Esophagus muscularis mucosa (tissue), 4 donors: ENCODE results near the gene KLF16.

Source experiments
- EP300 ChIP-seq: sonication (generic); formaldehyde crosslinking; IDR thresholded peaks from one replicate; pipeline ENCODE4 v1.6.1; 2017; ENCODE audit warnings: antibody characterized with exemption
- POLR2A ChIP-seq: fragments of 450-650 bp; IDR thresholded peaks from one replicate; pipeline ENCODE4 v1.6.1; 2017; ENCODE audit warnings: antibody characterized with exemption, moderate library complexity, mild to moderate bottlenecking, low read depth
- POLR2AphosphoS5 ChIP-seq, 2 donors: sonication (generic); formaldehyde crosslinking; IDR thresholded peaks; one replicate each; pipeline ENCODE4 v1.6.1; 2017; ENCODE audit warnings: antibody characterized with exemption in 2 of 2
- TF ChIP-seq, protein P1 (sequence below), 3 experiments: fragments of 200-600 bp in 2 of 3; fragments of 450-650 bp in 1 of 3; sonication (generic) in 2 of 3; IDR thresholded peaks; one replicate each; pipeline ENCODE4 v1.5.1; 2017 to 2019; ENCODE audit warnings: antibody characterized with exemption in 3 of 3, mild to moderate bottlenecking in 2 of 3, moderate library complexity in 1 of 3

DNA sequence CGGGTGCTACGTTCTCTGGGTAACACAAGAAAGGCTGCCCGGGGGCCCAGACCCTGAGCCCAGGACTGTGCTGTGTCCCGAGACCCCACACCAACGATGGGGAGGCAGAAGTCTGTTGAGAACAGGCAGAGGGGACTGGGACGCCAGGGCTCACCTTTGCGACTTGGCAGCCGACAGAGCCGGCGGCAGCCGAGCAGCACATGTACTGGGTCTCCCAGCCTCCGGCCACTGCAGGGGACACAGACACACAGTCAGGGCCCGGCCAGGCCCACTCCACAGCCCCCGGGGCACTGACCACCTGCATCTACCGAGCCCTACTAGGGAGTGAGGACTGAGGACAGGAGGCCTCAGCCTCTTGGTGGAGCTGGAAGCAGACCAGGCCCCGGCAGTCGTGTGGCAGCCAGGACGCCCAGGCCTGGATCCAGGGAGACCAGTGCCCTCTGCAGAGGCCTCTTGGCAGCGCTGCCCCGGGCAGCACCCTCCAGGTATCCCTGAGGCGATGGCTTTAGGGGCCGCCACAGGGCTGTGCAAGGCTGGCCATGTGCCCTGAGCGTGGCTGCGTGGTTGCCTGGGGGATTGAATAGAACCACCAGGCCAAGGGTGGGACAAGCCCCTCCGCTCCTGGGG is 45.7 kb downstream of the KLF16 start:
- TF ChIP-seq, protein P1, sequence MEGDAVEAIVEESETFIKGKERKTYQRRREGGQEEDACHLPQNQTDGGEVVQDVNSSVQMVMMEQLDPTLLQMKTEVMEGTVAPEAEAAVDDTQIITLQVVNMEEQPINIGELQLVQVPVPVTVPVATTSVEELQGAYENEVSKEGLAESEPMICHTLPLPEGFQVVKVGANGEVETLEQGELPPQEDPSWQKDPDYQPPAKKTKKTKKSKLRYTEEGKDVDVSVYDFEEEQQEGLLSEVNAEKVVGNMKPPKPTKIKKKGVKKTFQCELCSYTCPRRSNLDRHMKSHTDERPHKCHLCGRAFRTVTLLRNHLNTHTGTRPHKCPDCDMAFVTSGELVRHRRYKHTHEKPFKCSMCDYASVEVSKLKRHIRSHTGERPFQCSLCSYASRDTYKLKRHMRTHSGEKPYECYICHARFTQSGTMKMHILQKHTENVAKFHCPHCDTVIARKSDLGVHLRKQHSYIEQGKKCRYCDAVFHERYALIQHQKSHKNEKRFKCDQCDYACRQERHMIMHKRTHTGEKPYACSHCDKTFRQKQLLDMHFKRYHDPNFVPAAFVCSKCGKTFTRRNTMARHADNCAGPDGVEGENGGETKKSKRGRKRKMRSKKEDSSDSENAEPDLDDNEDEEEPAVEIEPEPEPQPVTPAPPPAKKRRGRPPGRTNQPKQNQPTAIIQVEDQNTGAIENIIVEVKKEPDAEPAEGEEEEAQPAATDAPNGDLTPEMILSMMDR (IDR thresholded peaks at IDR 0.05) = no peak
- TF ChIP-seq POLR2A (no peak), EP300 (no peak), POLR2AphosphoS5 (IDR thresholded peaks at IDR 0.05) (no peak)
